HG02623 (cell line): Measurements from ENCODE around the gene GPER1.

Source experiments
- ATAC-seq: cut with Tn5 transposase; IDR thresholded peaks from one replicate; pipeline ENCODE4 v1.9.1; 2021; ENCODE audit warnings: moderate library complexity; ENCODE audit not compliant: unreplicated experiment

Gene GPER1

DNA sequence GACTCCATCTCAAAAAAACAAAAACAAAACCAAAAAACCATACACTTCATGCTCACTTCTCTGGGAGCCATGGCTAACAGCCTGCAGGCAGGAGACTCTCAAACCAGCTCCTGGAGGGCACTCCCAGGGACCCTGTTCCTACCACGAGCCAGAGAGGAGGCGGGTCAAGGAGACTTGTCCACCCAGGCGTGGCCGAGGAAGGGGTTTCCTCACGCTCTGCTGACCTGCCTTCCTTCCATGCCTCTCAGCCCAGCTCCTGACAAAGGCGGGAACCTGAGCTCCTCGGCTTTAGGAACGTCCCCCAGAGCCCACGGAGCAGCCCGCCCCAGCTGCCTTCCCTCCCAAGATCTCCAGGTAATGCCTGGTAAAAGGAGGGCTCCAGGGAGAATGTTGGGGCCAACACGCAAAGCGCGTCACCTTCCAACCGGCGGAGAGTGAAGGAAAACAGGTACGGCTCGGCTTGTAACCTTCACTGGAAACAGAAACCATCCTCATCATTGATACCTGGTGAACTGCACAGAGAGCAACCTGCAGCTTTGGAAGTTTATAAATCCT, 34.0 kb upstream of the GPER1 start:
- ATAC-seq = no peak

DNA sequence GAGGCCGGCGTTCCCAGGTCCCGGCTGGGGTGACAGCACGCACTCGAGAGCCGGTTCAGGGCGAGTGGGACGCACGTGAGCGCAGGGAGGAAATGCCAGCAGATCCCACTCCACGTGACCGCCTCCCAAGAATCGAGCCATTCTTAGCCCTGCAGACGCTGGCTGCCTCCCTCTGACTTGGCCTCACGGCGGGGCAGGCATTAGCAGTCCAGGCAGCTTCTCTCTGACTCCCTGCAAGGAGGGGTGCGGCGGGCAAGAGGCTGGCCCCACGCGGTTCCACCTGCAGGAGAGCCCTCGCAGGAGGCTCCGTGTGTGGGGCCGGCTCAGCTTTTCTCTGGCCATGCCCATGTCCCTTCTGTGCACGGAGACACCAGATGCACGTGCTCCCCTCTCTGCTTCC, 33.5 kb upstream of the GPER1 start:
- no peak for ATAC-seq

DNA sequence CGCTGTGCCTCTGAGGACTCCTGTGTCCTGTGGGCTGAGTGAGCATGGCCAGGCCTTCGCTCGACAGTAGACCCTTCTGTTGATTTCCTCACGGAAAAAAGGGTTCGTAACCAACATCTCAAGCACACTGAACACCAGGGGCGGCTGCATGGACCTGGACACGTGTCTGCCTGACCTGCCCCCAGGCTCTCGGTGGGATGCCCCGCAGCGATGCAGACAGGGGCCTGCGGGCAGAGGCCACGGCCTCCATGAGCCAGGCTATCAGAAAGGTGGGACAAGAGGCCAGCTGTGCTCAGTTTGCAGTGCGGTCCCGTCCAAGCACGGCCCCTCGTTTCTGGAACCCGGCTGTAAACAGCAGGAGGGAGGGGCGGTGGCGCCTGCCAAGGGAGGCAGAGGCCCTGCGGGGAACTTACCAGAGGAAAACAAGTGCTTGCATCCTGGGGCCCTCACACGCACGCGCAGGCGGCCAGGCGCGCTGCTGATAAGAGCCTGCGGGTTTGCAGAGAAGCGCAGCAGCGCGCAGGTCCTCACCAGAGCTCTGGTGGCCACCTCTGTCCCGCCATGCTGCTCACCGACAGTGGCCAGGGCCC, 33.0 kb upstream of the GPER1 start:
- ATAC-seq = no peak

DNA sequence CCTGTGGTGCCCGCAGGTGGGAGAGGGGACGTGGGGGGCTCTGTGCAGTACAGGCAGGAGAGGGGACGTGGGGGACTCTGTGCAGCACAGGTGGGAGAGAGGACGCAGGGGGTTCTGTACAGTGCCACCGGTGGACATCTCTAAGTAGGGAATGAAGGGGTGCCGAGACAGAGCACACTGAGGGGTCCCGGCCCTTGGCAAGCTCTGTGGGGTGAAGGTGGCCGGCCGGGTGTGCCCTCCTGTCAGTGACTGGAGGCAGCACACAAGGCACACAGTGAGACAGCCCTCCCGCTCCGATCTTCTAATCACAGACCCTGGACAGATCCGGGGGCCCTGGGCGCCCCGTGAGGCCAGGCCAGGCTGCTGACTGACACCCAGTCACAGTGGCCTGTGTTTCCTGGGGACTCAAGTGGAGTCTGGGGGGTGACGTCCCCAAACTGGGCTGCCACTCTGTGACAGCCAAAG, 32.4 kb upstream of the GPER1 start:
- ATAC-seq = no peak

DNA sequence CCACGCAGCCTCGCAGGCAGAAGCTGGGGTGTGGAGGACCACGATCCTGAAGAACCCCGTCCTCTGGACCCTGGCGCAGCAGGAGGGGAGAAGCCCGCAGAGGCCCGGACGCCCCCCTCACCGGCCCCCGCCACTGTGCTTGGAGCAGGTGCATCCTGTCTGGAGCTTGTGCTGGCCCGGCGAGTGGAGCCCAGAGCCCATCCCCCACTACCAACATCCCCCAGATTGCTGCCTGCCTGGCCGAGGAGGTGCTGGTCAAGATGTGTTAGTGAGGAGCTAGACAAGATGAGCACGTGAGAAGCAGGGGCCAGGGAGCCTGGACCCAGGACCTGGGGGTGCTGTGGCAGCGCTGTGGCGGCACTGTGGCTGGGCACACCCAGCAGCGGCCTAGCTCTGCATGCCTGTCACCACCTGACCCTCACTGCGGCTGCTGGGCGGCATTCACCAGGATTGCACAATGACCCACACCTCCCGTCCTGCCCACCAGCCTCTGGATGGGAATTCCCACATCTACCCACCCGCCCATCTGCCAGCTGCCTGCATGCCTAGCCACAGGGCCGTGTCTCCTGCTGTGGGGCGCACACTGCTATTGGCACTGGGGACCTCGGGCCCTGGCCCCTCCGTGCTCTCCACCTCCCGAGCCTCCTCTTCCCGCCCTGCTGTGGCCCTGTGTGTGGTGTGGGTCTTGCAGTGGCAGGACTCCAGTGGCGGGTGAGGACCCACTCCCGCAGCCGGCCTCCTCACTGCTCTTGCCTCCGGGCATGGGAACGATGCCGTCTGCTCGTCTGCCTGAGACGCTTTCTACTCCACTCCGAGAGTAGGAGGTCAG, 31.7 kb upstream of the GPER1 start:
- ATAC-seq = no peak

DNA sequence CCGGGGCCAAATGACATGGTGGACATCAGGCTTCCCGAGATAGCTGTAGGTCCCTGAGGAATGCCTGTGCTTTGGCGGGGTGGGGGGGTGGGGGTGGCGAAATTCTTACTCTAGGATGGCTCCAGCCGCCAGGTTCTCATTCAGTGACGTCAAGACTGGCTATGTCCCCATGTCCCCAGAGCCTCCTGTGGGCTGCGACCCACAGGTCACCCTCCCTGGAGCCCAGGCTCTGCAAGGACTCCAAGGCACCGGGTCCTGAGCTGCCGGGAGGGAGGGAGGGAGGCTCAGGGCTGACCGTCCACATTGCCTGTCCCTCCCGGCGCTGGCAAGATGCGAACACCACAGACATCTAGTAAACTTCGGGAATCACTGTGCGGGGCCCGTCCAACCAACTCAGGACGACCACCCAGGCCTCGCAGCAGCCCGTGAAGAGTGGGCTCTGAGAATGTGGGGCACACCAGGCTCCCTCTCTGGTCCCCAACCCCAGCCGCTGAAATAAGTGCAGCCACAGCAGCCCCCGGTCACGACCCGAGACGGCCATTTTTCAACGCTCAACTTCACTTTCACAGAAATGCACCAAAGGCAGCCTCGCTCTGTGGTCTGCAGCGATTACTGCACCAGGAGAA, 31.0 kb upstream of the GPER1 start:
- ATAC-seq = no peak

DNA sequence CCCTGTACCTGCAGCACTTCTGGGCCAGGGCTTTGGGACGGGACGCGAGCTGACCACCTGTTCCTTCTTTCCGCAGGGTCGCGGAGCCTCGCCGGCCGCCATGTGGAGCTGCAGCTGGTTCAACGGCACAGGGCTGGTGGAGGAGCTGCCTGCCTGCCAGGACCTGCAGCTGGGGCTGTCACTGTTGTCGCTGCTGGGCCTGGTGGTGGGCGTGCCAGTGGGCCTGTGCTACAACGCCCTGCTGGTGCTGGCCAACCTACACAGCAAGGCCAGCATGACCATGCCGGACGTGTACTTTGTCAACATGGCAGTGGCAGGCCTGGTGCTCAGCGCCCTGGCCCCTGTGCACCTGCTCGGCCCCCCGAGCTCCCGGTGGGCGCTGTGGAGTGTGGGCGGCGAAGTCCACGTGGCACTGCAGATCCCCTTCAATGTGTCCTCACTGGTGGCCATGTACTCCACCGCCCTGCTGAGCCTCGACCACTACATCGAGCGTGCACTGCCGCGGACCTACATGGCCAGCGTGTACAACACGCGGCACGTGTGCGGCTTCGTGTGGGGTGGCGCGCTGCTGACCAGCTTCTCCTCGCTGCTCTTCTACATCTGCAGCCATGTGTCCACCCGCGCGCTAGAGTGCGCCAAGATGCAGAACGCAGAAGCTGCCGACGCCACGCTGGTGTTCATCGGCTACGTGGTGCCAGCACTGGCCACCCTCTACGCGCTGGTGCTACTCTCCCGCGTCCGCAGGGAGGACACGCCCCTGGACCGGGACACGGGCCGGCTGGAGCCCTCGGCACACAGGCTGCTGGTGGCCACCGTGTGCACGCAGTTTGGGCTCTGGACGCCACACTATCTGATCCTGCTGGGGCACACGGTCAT, 30.3 kb upstream of the GPER1 start:
- ATAC-seq = no peak

DNA sequence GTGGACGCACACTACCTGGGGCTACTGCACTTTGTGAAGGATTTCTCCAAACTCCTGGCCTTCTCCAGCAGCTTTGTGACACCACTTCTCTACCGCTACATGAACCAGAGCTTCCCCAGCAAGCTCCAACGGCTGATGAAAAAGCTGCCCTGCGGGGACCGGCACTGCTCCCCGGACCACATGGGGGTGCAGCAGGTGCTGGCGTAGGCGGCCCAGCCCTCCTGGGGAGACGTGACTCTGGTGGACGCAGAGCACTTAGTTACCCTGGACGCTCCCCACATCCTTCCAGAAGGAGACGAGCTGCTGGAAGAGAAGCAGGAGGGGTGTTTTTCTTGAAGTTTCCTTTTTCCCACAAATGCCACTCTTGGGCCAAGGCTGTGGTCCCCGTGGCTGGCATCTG, 29.6 kb upstream of the GPER1 start:
- no peak for ATAC-seq

DNA sequence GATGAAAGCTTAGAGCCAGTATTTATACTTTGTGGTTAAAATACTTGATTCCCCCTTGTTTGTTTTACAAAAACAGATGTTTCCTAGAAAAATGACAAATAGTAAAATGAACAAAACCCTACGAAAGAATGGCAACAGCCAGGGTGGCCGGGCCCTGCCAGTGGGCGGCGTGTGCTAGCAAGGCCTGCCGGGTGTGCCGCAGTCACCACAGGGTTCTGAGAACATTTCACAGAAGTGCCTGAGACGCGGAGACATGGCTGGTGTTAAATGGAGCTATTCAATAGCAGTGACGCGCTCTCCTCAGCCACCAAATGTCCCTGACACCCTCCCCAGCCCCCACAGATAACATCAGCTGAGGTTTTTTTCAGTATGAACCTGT, 29.1 kb upstream of the GPER1 start:
- ATAC-seq = no peak

DNA sequence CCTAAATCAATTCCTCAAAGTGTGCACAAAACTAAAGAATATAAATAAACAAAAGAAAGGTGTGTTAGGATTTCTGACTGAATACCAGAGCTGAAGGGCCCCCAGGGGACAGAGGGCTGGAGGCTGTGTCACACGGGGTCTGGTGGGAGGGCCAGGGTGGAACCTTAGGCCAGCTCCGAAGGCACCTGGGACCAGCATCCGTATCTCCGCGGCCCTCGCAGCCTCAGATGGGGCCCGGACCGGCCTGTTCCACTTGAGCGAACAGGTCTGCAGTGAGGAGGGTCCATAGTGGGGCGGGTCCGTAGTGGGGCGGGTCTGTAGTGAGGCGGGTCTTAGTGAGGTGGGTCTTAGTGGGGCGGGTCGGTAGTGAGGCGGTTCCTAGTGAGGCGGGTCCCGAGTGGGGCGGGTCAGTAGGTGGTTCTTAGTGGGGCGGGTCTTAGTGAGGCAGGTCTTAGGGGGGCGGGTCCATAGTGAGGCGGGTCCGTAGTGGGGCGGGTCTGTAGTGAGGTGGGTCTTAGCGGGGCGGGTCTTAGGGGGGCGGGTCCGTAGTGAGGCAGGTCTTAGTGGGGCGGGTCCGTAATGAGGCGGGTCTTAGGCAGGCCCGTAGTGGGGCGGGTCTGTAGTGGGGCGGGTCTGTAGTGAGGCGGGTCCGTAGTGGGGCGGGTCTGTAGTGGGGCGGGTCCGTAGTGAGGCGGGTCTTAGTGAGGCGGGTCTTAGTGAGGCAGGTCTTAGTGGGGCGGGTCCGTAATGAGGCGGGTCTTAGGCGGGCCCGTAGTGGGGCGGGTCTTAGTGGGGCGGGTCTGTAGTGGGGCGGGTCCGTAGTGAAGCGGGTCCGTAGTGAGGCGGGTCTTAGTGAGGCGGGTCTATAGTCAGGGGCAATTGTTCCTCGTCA, 28.5 kb upstream of the GPER1 start:
- no peak for ATAC-seq

DNA sequence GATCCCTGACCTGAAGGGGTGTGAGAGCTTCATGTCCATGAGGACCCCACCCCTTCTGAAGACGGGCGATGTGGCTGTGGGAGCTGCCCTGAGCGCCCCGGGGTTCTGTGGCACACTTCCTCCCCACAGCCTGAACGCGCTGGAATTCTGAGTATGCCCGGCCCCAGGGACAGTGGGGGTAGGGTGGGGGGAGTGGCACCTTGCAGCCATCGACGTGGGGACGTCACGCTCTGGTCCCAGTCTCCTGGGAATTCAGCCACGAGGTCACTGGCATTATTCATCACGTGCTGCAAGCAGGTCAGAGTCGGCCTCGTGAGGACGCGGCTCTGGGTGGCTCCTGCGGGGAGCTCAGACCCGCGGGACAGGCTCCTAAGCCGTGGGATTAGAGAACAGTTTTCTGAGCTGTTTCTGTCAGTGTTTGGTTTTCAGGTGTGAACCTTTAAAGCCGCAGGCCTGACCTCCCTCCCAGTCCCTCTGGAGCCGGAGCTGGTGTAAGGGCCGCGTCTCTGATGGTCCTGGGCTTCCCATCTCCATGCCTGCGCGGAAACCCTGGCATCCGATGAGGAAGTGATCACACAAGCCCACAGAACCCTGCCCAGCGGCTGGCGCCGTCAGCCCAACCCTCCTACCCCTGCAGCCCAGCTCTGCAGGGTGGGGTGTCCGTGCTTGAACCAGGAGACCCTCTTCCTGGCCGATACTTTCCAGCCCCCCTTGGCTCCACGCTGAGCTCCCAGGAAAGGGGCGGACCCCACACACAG, 27.4 kb upstream of the GPER1 start:
- ATAC-seq = no peak

DNA sequence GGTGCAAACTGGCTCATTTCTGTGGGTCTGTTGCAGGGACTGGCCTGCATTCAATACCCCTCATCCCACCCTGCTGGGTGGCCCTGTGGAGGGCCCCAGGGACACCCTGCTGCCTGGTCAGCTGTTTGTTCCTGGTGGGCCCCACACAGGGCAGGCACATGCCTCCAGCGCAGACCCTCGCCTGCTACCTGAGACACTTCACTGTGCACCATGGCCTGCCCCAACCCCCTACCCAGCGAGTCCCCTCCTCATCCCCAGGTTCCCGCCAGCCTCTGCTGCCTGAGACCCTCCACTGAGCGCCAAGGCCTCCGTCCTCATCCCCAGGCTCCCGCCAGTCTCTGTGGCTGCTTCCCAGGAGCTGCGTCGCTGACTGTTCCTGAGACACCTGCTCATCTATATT, 26.7 kb upstream of the GPER1 start:
- no peak for ATAC-seq

DNA sequence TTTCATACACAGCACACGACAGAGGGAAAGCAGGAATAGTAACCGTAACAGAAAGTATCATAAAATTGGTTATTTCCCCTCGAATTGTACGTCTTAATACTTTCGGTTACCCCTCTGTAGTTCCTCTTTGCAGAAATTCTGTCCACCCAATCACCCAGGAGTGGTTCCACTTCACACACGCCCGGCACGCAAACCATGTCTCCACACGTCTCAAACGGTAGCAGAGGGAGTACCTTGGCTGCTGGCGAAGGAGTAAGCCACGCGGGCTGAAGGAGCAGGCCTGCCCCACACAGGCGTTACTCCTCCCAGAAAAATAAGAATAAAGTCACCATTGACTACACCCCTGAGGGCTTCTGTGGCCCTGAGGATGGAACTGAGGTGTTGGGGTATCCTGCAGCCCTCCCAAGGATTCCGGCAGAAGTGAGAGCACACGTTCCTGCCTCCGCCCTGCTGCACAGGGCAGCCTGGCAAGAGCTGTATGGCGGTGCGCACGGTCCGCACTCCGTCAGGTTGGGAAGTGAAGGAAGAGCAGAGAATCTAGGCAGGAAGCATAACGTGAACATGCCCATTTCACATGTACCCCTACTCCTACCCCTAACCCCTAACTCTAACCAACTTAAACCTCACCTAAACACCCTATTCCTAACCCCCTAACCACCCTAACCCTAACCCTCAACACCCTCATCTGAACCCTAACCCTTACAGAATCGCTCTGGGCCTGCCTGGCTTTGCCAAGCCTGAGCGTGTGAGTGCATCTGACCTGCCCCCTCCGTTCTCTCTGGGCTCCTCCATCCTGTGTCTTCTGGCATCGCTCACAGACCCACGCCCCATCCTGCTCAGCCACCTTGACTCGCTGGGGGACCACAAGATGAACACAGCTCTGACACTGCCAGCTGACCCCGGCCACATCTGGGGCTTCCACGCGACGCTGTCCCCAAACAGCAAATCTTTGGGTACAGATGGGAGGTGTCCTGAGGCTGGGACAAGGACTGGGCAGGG, 25.3 kb upstream of the GPER1 start:
- ATAC-seq = peak; percentile 54

DNA sequence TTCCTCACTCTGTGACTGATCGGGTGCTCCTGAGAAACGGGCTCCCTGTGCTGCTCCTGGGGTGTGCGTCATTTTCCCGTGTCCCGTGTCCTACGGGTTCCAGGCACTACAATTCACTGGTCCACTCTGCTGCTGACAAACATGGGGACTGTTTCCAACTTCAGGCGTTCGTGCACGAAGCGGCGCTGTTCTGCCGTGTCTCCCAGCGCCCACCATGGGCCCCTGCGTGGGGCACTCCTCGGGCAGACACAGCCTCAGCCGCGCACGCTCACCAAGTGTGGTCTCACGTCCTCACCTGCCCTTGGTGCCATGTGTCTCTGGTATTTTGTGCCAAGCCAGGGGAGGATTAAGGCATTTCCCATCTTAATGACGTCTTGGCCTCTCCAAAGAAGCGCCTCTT, 24.6 kb upstream of the GPER1 start:
- no peak for ATAC-seq

DNA sequence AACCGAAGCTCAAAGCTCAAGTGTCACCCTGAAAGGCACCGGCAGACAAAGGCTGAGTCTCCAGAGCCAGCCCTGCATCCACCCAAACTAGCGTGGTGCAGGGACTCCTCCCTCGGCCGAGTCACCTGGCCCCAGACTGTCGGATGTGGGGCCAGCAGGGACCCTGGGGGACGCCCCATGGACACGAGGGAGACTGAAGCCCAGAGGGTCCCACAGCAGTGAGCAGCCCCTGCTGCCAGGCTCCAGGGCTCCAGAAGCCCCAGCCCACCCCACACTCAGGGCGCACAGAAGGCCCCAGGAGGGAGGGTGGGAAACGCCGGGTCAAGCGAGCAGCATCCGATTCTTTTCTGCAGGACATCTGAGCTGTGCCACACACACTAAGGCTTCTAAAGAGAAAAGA, 23.3 kb upstream of the GPER1 start:
- no peak for ATAC-seq

DNA sequence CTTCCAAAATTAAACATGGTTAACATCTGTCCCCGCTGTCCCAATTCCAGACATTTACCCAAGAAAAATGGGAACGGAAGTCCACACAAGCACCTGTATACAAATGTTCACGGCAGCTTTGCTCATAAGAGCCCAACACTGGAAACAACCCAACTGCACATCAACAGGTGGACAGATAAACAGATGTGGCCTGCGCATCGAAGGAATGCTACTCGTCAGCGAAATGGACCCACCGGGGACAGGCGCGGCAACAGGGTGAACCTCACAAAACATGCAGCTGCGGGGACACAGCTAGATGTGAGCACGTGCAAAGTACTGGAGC, 22.7 kb upstream of the GPER1 start:
- no peak for ATAC-seq

DNA sequence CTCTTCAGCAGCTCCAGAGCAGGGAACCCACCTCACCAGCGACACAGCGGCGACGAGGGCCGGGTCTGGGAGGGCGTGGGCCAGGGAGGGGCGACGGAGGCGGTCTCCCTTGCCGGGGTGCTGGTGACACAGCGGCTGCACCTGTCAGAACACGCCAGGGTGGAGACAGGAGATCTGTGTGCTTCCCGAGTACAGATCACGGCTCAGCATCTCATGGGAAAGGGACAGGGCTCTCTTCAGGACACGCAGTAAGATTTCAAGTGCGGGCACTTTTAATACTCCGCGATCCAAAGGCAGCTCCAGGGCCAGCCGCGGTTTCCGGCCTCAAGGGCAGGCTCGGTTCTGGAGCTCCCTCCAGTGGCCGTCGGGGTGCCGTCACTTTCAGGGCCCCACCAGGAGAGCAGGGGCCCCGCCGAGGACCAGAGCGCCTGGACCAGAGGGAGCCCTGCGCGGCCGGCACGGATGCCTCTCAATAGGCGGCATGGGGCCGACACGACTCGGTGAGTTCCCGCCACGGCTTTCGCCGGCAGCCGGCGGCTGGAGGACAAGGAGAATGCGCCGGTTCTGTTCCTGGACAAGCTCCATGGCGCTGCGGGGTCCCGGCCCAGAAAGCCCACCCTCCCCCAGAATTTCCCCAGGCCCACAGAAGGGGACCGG, 22.2 kb upstream of the GPER1 start:
- peak; percentile 50 for ATAC-seq

DNA sequence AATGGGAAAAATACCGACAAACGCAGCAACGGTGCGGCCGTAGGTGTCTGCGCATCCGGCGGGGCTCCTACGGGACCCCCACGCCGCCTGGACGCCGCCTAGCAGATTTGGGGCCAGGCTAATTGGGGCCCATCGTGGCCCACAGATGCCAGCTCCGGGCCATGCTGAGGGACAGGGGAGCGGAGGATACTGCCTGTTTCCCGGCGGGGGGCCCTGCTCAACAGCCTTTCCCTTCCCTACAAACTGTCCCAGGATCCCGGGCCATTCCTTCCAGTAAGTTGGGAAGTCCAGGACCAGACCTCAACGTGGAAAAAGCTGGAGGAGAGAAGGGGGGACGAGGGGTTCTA, 21.7 kb upstream of the GPER1 start:
- ATAC-seq = no peak
